Fibroblast of skin of scalp (primary cell): ENCODE data around the gene PANX1.
A peak's percentile ranks its signal among the peaks of the same experiment; 100 is the strongest.

Source experiments
- DNase-seq: peaks from one replicate; pipeline ENCODE4 v3.0.0-alpha.2; 2013

Gene PANX1

GRCh38 chr11:94185416-94186084, 56.9 kb downstream of the PANX1 start:
- peak; percentile 93 for DNase-seq

DNA sequence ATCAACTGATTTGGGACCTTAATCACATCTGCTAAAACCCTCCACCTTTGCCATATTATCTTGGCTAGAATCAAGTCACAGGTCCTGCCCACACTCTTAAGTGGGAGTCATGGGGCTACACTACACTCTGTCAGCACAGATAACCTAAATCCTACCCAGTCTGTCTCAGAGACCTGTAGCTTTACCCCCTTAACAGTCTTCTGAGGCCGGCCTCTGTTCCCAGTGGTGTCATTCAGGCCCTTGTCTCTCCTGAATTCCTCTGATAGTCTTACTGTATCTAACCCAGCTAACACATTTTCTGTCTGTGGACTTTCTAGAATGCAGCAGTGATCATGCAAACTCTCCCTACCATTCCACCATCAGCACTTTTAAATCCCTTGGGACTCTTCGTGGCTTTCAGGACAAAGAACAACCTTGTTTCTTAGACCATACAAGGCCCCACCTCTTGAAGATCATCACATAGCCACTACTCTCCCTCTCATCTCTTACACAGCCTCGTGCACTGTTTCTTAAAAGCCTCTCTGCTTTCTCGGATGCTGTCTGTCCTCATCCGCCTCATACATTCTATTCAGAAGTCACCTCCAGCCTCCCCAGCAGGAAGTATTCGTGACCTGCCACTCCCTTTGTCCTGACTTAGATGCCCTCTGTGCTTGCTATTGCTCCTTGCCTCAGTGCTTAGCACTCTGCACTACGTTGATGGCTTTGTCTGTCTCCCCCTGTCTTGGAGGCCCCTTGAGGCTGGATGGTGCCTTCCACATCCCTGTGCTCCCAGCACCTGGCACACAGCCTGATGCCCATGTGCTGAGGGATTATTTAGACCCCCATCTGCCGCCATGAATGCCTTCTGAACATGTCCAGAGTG, 57.9 kb downstream of the PANX1 start:
- peak; percentile 44 for DNase-seq

- peak; percentile 63 for DNase-seq
Measured at GRCh38 chr11:94193288-94193687, 64.6 kb downstream of the PANX1 start.

GRCh38 chr11:94194712-94195111, 66.1 kb downstream of the PANX1 start:
- DNase-seq: no peak

DNA sequence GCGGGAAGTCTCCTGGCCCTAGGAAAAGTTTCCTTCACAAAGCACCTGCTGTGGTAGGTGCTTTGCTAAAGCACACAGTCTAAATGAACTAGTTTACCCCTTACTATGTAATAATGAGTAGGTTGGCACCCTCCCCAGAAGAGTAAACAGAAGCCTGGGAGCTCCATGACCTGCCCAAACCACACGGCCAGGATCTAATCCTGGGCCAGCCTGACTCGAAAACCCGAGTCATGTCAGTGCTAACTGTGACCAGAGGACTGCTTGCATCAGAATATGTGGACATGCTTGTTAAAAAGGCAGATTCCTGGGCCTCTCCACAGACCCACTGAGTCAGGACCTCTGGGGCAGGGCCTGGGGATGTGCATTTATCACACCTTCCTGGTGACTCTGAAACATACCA, 67.7 kb downstream of the PANX1 start:
- DNase-seq: no peak

- no peak for DNase-seq
Measured at GRCh38 chr11:94198718-94199117, 70.1 kb downstream of the PANX1 start.

DNA sequence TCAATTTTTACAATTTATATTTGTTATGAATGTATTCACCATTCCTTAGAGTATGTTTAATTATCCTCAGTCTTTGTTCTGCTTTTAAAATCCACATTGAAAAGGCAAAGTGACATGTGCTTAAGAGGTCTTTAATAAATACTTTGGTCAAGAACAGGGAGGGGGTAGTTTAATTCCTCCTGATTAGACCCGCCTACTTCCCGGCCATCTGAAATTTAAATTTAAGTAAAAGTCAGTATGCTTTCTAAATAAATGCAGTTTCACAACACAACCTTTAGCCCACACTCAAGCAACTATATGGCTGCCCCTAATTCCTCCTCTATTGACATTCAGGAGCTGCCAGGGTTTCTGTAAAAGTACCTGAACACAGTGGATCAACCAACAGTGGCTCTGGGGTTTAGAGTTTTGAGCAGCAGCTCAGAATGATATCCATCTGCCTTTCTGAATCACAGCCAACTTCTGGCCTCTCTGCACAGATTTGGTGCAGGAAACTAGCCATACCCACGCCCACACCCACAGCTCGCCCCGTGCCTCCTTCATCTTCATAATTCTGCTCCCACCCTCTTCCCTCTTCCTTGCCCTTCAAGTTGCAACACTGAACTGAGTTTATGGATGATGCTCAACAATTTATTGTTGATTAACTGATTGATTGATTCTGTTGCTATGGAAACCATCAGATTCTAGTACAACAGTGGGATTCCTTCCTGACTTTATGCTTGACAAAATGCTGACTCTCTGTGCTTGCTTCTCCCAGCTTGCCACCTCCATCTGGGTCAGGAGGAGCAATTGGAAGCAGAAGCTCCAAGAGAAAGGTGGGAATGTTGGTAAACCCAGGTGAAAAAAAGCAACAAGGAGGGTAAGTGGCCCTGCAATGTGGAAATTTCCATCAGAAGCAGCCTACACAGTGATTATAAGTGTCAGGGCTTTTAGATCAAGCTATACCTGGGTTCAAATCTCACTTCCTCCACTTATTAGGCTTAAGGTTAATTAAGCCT, 70.8 kb downstream of the PANX1 start:
- DNase-seq: no peak

- DNase-seq: peak; percentile 80
Measured at GRCh38 chr11:94201004-94201465, 72.4 kb downstream of the PANX1 start.

- no peak for DNase-seq
Measured at GRCh38 chr11:94203070-94203469, 74.4 kb downstream of the PANX1 start.

DNA sequence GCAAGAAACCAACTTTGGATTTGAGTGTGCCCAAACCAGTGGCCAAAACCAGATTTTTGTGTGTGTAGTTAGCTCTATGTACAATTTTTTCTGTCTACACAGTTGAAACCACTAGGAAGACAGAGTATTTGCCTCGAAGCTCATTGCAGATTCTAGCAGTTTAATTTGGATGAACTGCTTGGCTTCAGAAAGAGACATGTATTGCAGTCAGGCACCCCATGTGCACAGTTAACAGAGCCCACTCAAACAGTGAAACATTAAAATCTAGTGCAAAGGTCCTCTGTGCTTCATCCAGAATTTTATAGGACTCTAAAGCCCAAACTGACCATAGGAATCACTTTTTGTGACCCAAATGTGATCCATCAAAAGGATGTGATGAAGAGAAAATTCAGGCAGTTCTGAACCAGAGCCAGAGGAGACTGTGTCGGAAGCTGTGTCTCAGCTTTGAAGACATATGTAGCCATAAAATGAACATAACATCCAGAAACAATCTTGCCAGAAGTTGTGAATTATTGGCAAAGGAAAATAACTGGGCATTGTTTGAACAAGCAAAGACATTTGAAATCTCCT, 82.7 kb downstream of the PANX1 start:
- DNase-seq: no peak

GRCh38 chr11:94212898-94213297, 84.3 kb downstream of the PANX1 start:
- no peak for DNase-seq

DNA sequence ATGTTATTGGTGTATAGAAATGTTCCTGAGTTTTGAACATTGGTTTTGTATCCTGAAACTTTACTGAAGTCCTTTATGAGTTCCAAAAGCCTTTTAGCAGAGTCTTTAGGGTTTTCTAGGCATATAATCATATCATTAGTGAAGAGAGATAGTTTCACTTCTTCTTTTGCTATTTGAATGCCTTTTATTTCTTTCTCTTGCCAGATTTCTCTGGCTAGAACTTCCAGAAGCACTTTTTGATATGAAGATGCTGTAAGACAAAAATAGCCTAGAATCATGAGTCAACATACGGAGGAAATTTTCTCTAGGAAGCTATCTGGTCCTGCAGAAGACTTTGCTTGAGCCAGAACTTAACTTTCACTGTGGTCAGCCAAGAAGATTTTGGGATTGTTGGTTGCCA, 89.1 kb downstream of the PANX1 start:
- DNase-seq: no peak

- DNase-seq: peak; percentile 11
Measured at GRCh38 chr11:94218372-94218771, 89.7 kb downstream of the PANX1 start.

GRCh38 chr11:94219771-94220170, 91.1 kb downstream of the PANX1 start:
- no peak for DNase-seq

- DNase-seq: no peak
Measured at GRCh38 chr11:94224078-94224477, 95.4 kb downstream of the PANX1 start.
